ENCODE measurements around the gene TM2D3.

Gene TM2D3

GRCh38 chr15:101600035-101600434 is 52.1 kb downstream of the TM2D3 start:
- H3K9ac ChIP-seq (ENCODE audit: low read length) = no peak overlapping the region
- no peaks in the 10 kb centered on the region for H3F3A ChIP-seq (ENCODE audit: insufficient read depth, low read length)
- H3K9me3 ChIP-seq (replicated peaks; ENCODE audit: insufficient read depth, low read length) = no peaks in the 10 kb centered on the region
- H2AFZ ChIP-seq (ENCODE audit: low read length) = peak overlapping the region; percentile 85
- H3K36me3 ChIP-seq (replicated peaks; ENCODE audit: insufficient read depth, low read length) = no peaks in the 10 kb centered on the region
- H3K27ac ChIP-seq (ENCODE audit: low read length) = peak overlapping the region; percentile 35; the same call in 1 of the 2 replicates
- H3K4me2 ChIP-seq (ENCODE audit: low read depth, low read length) = peak overlapping the region; percentile 69
- H3K79me2 ChIP-seq (ENCODE audit: low read length) = no peaks in the 10 kb centered on the region
- H3K4me1 ChIP-seq (ENCODE audit: low read length) = peaks cover 14% of the 10 kb centered on the region
- H3K9me2 ChIP-seq (replicated peaks; ENCODE audit: insufficient read depth, low read length) = no peaks in the 10 kb centered on the region
- H4K20me1 ChIP-seq (ENCODE audit: insufficient read depth, low read length) = no peaks in the 10 kb centered on the region
- H3K27me3 ChIP-seq (replicated peaks; ENCODE audit: insufficient read depth, low read length) = no peaks in the 10 kb centered on the region
- peak; percentile 87 for DNase-seq
- no peak overlapping the region for H3K4me3 ChIP-seq (ENCODE audit: low read length)
- TF ChIP-seq EZH2phosphoT487 (IDR thresholded peaks at IDR 0.05; ENCODE audit: low read length) (no peak), CTCF (IDR thresholded peaks at IDR 0.05; ENCODE audit: low read length) (no peak), EZH2 (optimal IDR thresholded peaks at IDR 0.05; ENCODE audit: low read depth, low read length) (no peak)

DNA sequence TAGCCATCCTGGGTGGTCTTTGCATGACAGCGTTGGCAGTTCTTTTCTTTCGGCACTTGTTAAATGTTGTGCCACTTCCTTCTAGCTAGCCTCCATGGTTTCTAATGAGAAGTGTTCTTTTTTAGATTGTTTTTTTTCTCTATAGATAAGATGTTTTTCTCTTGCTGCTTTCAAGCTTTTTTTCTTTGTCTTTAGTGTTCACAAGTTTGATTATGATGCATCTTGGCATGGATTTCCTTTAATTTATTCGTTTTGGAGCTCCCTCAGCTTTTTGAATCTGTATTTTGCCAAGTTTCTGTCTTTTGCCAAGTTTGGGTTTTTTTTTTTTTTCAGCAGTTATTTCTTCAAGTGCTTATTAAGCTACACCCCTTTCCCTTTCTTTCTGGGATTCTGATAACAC is 53.1 kb downstream of the TM2D3 start:
- no peak overlapping the region for H3K4me2 ChIP-seq (ENCODE audit: low read depth, low read length)
- no peaks in the 10 kb centered on the region for H3K9me2 ChIP-seq (replicated peaks; ENCODE audit: insufficient read depth, low read length)
- no peaks in the 10 kb centered on the region for H3K36me3 ChIP-seq (replicated peaks; ENCODE audit: insufficient read depth, low read length)
- no peaks in the 10 kb centered on the region for H3K79me2 ChIP-seq (ENCODE audit: low read length)
- TF ChIP-seq EZH2phosphoT487 (IDR thresholded peaks at IDR 0.05; ENCODE audit: low read length) (no peak), EZH2 (optimal IDR thresholded peaks at IDR 0.05; ENCODE audit: low read depth, low read length) (no peak), CTCF (IDR thresholded peaks at IDR 0.05; ENCODE audit: low read length) (no peak)
- H3F3A ChIP-seq (ENCODE audit: insufficient read depth, low read length) = no peaks in the 10 kb centered on the region
- H3K4me3 ChIP-seq (ENCODE audit: low read length) = no peak overlapping the region
- H4K20me1 ChIP-seq (ENCODE audit: insufficient read depth, low read length) = no peaks in the 10 kb centered on the region
- H2AFZ ChIP-seq (ENCODE audit: low read length) = no peak overlapping the region
- no peaks in the 10 kb centered on the region for H3K27me3 ChIP-seq (replicated peaks; ENCODE audit: insufficient read depth, low read length)
- no peak for DNase-seq
- no peak overlapping the region for H3K9ac ChIP-seq (ENCODE audit: low read length)
- H3K4me1 ChIP-seq (ENCODE audit: low read length) = peaks cover 14% of the 10 kb centered on the region
- H3K9me3 ChIP-seq (replicated peaks; ENCODE audit: insufficient read depth, low read length) = no peaks in the 10 kb centered on the region
- H3K27ac ChIP-seq (ENCODE audit: low read length) = no peak overlapping the region

DNA sequence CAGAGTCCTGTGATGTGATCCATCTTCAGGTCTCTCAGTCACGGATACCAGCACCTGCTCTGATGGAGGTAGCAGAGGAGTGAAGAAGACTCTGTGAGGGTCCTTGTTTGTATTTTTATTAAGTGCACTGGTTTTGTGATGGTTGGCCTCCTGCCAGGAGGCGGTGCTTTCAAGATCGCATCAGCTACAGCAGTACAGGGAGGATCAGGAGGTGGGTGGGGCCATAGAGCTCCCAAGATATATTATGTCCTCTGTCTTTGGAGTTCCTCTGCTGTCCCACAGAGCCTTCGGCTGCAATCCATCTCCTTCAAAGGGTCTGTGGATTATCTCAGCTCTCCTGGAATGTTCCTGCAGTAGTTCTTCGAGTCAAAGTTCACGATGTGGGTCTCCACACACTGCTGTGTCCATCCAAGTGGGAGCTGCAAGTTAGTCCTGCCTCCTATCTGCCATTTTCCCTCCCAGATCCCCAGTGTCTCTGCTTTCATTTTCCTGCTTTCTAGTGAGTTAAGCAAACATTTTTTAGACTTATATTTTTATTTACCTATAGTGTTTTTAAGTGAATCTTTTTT is 54.7 kb downstream of the TM2D3 start:
- DNase-seq = no peak
- Histone ChIP-seq H3K4me2 (ENCODE audit: low read depth, low read length) (no peak overlapping the region), H3K9me2 (replicated peaks; ENCODE audit: insufficient read depth, low read length) (no peaks in the 10 kb centered on the region), H3K9me3 (replicated peaks; ENCODE audit: insufficient read depth, low read length) (no peaks in the 10 kb centered on the region), H3K4me3 (ENCODE audit: low read length) (no peak overlapping the region), H3K27ac (ENCODE audit: low read length) (no peak overlapping the region), H3K9ac (ENCODE audit: low read length) (no peak overlapping the region), H3K27me3 (replicated peaks; ENCODE audit: insufficient read depth, low read length) (no peaks in the 10 kb centered on the region), H3K4me1 (ENCODE audit: low read length) (peaks cover 14% of the 10 kb centered on the region), H3K79me2 (ENCODE audit: low read length) (no peaks in the 10 kb centered on the region), H2AFZ (ENCODE audit: low read length) (no peak overlapping the region), H3K36me3 (replicated peaks; ENCODE audit: insufficient read depth, low read length) (no peaks in the 10 kb centered on the region), H3F3A (ENCODE audit: insufficient read depth, low read length) (no peaks in the 10 kb centered on the region), H4K20me1 (ENCODE audit: insufficient read depth, low read length) (no peaks in the 10 kb centered on the region)
- TF ChIP-seq EZH2phosphoT487 (IDR thresholded peaks at IDR 0.05; ENCODE audit: low read length) (no peak), EZH2 (optimal IDR thresholded peaks at IDR 0.05; ENCODE audit: low read depth, low read length) (no peak)

GRCh38 chr15:101596633-101597032 is 55.5 kb downstream of the TM2D3 start:
- H3K36me3 ChIP-seq (replicated peaks; ENCODE audit: insufficient read depth, low read length) = no peaks in the 10 kb centered on the region
- H2AFZ ChIP-seq (ENCODE audit: low read length) = no peak overlapping the region
- no peaks in the 10 kb centered on the region for H4K20me1 ChIP-seq (ENCODE audit: insufficient read depth, low read length)
- H3K27me3 ChIP-seq (replicated peaks; ENCODE audit: insufficient read depth, low read length) = no peaks in the 10 kb centered on the region
- no peaks in the 10 kb centered on the region for H3K9me2 ChIP-seq (replicated peaks; ENCODE audit: insufficient read depth, low read length)
- TF ChIP-seq EZH2phosphoT487 (IDR thresholded peaks at IDR 0.05; ENCODE audit: low read length) (no peak), CTCF (IDR thresholded peaks at IDR 0.05; ENCODE audit: low read length) (no peak), EZH2 (optimal IDR thresholded peaks at IDR 0.05; ENCODE audit: low read depth, low read length) (no peak)
- H3K9ac ChIP-seq (ENCODE audit: low read length) = no peak overlapping the region
- no peak overlapping the region for H3K4me2 ChIP-seq (ENCODE audit: low read depth, low read length)
- H3F3A ChIP-seq (ENCODE audit: insufficient read depth, low read length) = no peaks in the 10 kb centered on the region
- H3K27ac ChIP-seq (ENCODE audit: low read length) = no peak overlapping the region
- no peak for DNase-seq
- no peaks in the 10 kb centered on the region for H3K79me2 ChIP-seq (ENCODE audit: low read length)
- no peaks in the 10 kb centered on the region for H3K9me3 ChIP-seq (replicated peaks; ENCODE audit: insufficient read depth, low read length)
- H3K4me1 ChIP-seq (ENCODE audit: low read length) = peaks cover 14% of the 10 kb centered on the region
- no peak overlapping the region for H3K4me3 ChIP-seq (ENCODE audit: low read length)
